ENCODE results near the gene UBTD1.
A peak's percentile ranks its signal among the peaks of the same experiment; 100 is the strongest.
"Not testable (repeated sequence)": the region's sequence is repeated elsewhere in the genome, so short reads cannot be mapped to it uniquely, and the experiment has no call there.

Gene UBTD1

DNA sequence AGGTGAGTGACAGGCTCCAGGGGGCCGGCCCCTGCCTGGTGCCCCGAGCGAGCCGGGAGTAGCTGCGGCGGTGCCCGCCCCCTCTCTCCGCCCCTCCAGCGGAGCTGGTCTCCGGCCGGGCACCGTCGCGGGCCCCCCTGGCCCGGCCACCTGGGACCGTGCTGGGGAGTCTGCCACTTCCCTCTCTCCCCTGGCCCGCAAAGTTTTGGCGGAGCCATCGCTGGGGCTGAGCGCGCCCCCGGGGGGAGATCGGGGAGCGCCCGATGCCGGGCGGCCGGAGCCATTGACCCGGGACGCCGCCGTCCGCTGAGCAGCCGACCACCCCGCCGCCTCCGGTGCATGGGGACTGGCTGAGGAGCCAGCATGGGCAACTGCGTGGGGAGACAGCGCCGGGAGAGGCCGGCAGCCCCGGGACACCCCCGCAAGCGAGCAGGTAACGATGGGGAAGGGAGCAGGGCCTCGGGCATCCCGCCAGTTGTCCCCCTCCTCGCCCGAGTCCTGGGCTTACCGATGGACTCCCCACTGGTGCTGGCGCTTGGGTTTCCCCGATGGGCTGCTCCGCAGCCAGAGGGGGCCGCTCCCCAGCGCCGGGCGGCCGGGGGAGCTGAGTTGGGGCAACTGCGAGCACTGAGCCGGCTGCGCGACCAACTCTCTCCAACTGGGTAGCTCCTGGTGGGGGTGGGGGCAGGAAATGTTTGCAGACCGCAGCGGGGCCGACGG lies at the start of gene UBTD1:
Gene UBTD1, plus strand, starts transcription at position 84 of the 720 bp plus-strand sequence. Its CDS starts 280 bp downstream, at position 364.
- peak; percentile 57 for DNase-seq

DNA sequence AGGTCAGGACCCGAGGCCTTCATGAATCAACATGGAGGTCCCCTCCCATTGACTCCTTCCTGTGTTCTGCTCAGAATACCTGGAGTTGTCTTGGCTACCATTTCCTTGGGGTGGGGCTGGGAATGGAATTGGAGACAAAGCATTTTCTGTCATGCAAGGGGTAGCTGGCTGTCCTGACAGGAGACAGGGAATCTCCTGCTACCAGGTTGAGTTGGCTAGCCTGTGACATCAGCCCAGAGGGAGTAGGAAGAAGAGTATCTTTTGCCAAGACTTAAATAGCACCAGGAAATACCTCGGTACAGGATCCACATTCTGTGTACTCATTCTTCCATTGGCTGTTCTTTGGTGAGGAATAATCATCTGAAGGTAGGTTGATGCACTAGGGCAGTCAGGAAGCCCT lies 47.9 kb upstream of the UBTD1 start:
- DNase-seq = no peak

GRCh38 chr10:97451605-97452004 lies 47.1 kb upstream of the UBTD1 start:
- no peak for DNase-seq

DNA sequence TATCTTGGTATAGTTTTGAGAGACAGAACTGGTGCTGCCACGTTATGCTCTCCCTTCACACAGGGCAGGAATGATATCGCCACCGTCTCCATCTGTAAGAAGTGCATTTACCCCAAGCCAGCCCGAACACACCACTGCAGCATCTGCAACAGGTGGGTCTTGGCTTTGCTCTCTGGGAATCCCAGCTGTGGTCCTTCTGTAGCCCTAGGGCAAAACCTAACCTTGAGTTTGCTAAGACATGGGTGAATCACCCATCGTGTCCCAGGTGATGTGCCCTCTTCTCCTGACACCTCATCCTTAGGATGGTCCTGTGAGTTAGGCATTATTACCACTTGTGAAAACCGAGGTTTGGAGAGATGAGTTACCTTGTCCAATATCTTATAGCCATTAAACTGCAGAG lies 46.4 kb upstream of the UBTD1 start:
- DNase-seq = no peak

DNA sequence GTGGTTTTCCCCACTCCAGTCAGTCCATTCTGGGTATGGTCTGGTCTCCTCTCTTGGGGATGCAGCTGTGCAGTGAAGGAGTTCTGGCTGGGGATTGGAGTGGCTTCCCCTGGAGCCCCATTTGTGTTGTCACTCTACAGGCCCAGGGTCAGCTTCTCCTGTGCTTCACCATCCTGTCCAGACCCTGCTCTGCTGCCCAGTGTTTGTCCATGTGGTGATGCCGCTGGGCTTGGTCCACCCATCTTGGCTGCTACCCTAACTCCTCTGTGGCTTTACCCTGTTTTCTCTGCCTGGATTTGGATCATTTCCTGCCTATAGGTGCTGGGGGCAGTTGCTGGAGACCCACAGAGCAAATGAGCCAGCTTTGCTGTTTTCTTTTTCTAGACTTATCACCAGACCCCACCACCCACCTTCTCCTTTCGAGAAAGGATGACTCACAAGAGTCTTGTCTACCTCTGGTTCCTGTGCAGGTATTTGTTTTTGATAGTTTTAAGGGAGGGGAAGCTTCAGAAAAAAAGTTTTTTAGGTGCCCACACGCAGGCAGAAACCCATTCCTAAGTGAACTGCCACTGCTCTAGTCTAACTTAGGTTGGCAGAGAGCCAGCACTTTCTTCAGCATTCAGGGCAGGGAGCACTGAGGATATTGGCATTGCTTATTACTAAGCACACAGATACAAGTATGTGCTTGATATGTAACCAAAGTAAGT lies 44.2 kb upstream of the UBTD1 start:
- peak; percentile 17 for DNase-seq

DNA sequence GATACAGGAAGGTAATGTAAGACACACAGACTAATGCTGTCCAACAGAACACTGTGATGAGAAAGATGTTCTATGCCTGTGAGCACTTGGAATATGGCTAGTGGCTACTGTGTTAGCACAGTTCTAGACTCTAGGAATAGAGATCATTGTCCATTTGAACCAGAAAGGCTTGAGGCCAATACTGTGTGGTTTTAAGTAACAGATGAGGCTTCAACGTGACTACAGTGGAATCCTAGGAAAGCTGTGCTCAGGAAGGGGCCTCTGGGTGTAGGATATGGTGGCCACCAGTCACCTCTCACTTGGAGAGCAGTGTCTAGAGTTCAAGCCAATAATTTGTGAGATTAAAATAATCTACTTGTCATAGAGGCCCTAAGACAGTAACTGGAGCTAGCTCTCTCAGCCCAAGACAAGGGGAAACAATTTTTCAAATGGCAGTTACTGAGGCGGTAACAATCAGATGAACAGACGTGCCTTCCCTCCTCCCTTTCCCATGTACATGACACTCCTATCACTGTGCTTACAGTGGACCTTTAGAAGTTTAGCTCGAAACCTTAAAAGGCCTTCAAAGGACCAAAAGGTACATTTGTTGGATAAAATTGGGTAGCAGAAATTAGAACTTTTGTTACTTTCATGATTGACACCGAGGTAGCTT lies 42.6 kb upstream of the UBTD1 start:
- no peak for DNase-seq

- DNase-seq = no peak
Measured at GRCh38 chr10:97456686-97457065, 42.0 kb upstream of the UBTD1 start.

DNA sequence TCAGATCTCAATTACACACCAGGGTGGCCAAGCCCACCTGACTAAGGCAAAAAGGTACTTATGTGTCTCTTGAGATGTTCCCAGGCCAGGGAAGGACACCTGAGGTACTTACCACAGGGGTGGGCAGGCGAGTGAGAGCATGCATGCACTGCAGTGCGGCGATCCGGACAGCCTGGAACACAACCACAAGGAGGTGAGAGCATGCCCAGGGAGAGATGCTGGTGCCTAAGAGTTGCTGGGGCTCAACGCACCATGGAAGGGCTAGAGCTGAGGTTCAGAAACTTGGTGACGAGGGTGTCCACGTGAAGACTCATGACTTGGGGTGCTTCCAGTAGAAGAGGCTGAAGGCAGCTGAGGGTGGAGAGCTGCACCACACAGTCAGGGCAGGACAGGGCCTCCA lies 39.6 kb upstream of the UBTD1 start:
- no peak for DNase-seq

DNA sequence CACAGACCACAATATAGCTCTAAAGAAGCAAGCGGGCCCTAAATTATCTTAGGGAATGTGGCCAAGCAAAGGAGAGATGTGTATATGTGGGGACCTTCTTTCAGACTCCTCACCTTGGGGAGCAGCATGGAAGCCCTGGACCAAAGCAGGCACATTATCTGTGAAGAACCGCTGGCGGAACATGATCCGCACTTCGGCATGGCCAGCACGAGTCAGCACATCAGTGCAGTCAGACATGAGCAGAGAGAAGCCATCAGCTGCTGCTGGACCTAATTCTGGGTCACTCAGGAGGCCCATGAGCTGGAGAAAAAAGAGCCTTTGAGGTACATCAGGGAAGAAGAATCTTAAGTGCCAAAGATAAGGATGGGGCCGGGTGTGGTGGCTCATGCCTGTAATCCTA lies 38.8 kb upstream of the UBTD1 start:
- DNase-seq = no peak

DNA sequence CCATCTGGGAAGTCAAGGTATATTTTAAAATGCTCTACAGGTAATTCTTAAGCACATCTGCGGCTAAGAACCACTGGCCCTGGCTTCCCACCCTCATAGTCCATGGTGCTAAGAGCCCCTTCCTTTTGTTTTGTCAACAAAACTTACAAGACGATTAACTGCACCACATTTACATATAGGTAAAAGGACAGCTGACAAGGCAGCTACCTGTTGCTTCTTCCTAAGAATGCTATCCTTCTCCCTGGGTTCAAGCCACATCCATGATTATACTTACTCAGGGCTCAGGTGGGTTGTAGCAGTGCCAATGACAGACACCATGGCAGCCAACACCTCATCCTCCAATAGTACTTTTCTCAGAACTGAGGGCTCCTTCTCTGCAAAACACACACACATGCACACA lies 36.4 kb upstream of the UBTD1 start:
- DNase-seq = no peak

DNA sequence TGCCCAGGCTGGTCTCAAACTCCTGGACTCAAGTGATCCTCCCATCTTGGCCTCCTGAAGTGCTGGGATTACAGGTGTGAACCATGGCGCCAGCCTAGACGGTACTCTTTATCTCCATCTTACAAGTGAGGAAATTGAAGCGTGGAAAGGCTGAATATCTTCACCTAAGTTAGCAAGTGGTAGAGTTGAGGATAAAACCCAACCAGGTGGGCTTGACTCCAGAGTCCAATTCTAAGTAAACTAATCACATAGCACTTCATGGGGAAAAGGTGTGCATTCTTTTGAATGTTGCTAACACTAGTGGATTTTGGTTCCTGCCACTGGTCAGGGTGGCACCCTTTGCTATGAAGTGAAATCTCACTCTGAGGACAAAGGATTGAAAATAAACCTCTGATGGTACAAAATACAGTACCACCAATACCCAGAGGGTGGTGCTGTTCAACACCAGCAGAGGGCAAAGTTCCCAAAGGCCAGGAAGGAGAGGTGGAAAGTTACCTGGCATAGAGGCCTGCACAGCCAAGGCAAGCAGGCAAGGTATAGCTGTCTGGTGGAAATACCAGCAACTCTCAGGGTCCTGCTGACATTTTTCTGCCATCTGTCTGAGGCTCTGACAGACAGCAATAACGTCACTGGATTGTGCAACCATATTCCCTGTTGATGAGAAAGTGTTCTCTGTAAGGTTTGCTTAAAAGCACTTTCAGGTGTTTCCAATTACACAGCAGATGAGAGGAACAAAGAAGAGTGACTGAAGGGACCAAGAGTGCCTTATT lies 35.2 kb upstream of the UBTD1 start:
- DNase-seq = peak; percentile 76

DNA sequence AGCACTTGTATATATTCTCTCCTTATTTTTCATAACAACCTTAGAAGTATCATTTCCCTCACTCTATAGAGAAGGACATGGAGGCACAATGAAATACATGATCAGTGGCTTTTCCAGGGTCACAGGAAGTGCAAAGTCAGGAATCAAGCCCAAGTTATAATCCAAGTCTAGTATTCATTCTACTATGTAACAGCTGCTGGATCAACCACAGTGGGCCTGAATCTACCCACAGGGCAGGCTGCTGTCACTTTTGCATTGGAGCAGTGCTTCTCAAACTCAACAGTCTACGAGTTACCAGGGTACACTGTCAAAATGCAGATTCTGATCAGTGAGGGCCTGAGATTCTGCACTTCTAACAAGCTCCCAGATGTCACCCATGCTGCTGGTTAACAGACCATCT lies 34.5 kb upstream of the UBTD1 start:
- no peak for DNase-seq

DNA sequence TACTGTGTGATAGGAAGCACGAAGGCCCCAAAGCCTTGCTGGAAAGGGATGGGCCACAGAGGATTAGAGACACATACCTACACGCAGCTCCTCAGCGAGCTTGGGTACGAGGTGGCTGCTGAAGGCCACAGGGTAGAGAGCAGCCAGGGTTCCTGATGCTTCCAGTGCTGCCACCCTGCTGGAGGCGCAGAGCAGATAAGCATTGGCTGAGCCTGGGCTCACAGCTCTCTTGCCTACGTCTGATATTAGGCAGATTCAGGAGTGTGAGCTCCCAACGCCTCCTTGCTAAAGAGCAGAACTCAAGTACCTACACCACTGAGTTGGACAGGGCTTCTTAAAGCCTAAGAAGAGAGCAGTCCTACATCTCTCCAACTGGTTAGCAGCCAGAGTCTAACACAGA lies 32.7 kb upstream of the UBTD1 start:
- no peak for DNase-seq

- peak; percentile 30 for DNase-seq
Measured at GRCh38 chr10:97466755-97467154, 32.0 kb upstream of the UBTD1 start.

DNA sequence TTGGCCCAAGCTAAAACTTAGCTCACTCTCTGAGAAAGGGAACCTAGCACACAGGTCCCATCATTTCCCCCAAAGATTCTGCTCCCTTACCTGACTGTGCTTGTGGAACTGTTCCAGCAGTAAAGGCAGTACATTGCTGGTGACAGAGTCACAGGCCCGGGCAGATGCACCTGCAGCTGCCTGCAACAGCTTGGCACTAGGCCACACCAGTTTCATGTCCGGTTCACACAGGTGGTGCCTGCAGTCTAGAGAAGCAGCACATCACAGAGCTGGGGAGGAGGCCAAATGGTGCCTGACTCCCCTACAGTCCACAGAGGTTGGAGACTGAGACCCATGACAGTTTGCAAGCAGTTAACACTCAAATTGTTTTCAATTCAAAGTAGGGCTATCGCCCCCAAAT lies 30.6 kb upstream of the UBTD1 start:
- DNase-seq = no peak

DNA sequence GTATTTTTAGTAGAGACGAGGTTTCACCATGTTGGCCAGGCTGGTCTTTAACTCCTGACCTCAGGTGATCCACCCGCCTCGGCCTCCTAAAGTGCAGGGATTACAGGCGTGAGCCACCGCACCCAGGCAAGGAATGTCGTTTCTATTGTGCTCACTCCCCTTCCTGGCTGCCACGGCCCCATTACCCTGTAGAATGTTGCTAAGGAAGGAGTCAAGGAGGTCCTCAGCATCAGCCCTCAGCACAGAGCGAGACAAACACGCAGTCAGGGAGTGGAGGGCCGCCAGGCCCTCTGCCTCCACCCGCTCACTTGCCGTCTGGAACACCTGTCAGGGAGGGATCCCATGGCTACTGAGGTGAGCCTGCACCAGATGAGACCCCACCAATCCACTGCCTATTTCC lies 29.9 kb upstream of the UBTD1 start:
- not testable (repeated sequence) for DNase-seq

DNA sequence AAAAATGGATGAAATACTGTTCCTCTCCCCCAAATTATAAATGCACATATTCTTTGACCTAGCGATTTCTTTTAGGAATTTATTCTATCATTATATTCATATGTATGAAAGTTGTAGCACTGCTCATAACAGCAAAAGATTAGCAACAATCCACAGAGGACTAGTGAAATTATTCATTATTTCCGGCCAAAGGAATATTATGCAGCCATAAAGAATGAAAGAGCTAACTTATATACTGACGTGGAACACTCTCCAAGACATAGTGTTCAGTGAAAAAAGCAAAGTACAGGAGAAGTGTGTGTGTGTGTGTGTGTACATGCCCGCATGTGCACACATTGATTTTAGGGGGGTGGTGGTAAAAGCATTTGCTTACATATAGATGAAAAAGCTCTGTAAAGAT lies 23.8 kb upstream of the UBTD1 start:
- no peak for DNase-seq

DNA sequence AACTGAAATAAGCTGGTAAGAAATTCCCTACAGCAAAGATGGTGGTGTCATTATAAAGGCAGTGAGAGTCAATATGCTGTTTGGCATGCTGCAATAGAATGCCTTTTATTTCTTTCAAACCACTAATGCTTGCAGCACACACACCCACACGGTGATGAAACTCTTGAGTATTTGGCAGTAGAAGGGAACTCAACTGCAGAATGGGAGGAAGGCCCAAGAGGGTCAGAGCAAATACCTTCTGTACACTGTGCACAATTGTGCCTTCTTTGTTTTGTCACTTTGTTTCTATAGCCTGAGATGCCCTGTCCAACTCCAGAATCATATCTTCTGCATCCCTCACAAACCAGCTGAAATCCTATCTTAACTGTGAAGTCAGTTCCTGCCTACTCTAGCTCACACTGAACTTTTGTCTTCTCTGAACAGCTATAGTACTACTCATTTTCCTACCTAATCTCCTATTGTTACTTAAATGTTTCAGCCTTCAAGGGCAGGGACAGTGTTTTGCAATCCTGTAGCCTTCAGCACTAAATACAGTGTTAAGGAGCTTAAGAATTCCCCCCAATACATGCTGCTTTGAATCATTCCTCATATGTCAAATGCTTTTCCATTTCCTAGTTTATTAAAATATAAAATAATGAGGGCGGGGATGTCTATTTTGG lies 22.7 kb upstream of the UBTD1 start:
- peak; percentile 29 for DNase-seq

- DNase-seq = not testable (repeated sequence)
Measured at GRCh38 chr10:97479410-97479809, 19.3 kb upstream of the UBTD1 start.

GRCh38 chr10:97479939-97480338 lies 18.8 kb upstream of the UBTD1 start:
- DNase-seq = no peak

- DNase-seq = no peak
Measured at GRCh38 chr10:97481071-97481470, 17.7 kb upstream of the UBTD1 start.

DNA sequence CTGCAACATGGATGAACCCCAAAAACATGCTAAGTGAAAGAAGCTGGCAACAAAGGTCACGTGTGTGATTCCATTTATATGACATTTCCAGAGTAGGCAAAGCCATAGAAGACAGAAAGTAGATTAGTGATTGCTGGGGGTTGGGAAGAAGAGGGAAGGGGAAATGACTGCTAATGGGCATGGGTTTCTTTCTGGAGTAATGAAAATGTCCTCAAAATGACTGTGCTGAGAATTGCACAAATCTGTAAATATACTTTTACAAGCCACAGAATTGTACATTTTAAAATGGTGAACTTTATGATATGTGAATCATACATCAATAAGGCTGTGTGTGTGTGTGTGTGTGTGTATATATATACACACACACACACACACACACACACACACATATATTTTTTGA lies 16.3 kb upstream of the UBTD1 start:
- no peak for DNase-seq

- no peak for DNase-seq
Measured at GRCh38 chr10:97483506-97483905, 15.2 kb upstream of the UBTD1 start.
